H9 (cell line): ENCODE measurements around the gene C17orf107. TPM values are rescaled to one million over a fixed set of nuclear protein-coding genes. Genes with fewer than 3 reads are reported as not detected.
A peak's percentile ranks its signal among the peaks of the same experiment; 100 is the strongest.

Experiments used
- DNase-seq: peaks from one replicate; pipeline ENCODE4 v3.0.0-alpha.2; 2017
- H2AFZ ChIP-seq: one replicate; pipeline ENCODE4 v1.6.1; 2013; ENCODE audit warnings: mild to moderate bottlenecking, low read length, control low read depth, moderate library complexity
- H2AK5ac ChIP-seq: 2 replicates; pipeline ENCODE4 v1.6.1; 2013; ENCODE audit warnings: low read length, control low read depth, mixed read lengths; ENCODE audit not compliant: insufficient read length
- H2BK120ac ChIP-seq: one replicate; pipeline ENCODE4 v1.6.1; 2013; ENCODE audit warnings: low read depth, mild to moderate bottlenecking, low read length, control low read depth, inconsistent platforms; ENCODE audit not compliant: poor library complexity, severe bottlenecking
- H2BK12ac ChIP-seq: 2 replicates; pipeline ENCODE4 v1.6.1; 2013; ENCODE audit warnings: low read length, control low read depth, mixed read lengths, low read depth; ENCODE audit not compliant: insufficient read length
- H2BK15ac ChIP-seq: 2 replicates; pipeline ENCODE4 v1.6.1; 2013; ENCODE audit warnings: low read depth, low read length, control low read depth
- H2BK20ac ChIP-seq: one replicate; pipeline ENCODE4 v1.6.1; 2013; ENCODE audit warnings: low read depth, mild to moderate bottlenecking, low read length, control low read depth, inconsistent platforms; ENCODE audit not compliant: poor library complexity, severe bottlenecking
- H2BK5ac ChIP-seq: 2 replicates; pipeline ENCODE4 v1.6.1; 2013; ENCODE audit warnings: low read length, control low read depth, mixed read lengths; ENCODE audit not compliant: insufficient read length
- H3K14ac ChIP-seq: 2 replicates; pipeline ENCODE4 v1.6.1; 2013; ENCODE audit warnings: low read length, control low read depth; ENCODE audit not compliant: insufficient read depth
- H3K18ac ChIP-seq: 2 replicates; pipeline ENCODE4 v1.6.1; 2013; ENCODE audit warnings: low read depth, mild to moderate bottlenecking, mixed read lengths, low read length, control low read depth; ENCODE audit not compliant: insufficient read length
- H3K23ac ChIP-seq: 2 replicates; pipeline ENCODE4 v1.6.1; 2013; ENCODE audit warnings: low read length, control low read depth, mixed read lengths, low read depth; ENCODE audit not compliant: insufficient read length
- H3K23me2 ChIP-seq: 2 replicates; pipeline ENCODE4 v1.6.1; 2013; ENCODE audit warnings: low read depth, mild to moderate bottlenecking, mixed read lengths, low read length, control low read depth; ENCODE audit not compliant: insufficient read length, poor library complexity, severe bottlenecking
- H3K27ac ChIP-seq: 2 replicates; pipeline ENCODE4 v1.5.1; 2013; ENCODE audit warnings: low read length, control low read depth, mixed read lengths, low read depth; ENCODE audit not compliant: insufficient read length
- H3K27me3 ChIP-seq: 2 replicates; pipeline ENCODE4 v1.6.1; 2013; ENCODE audit warnings: low read length, control low read depth, inconsistent platforms; ENCODE audit not compliant: insufficient read depth
- H3K4ac ChIP-seq: 2 replicates; pipeline ENCODE4 v1.6.1; 2013; ENCODE audit warnings: low read depth, mild to moderate bottlenecking, control low read depth, inconsistent platforms, low read length, moderate library complexity
- H3K4me1 ChIP-seq: 2 replicates; pipeline ENCODE4 v1.6.1; 2013; ENCODE audit warnings: low read length, control low read depth, inconsistent platforms; ENCODE audit not compliant: insufficient read depth
- H3K4me2 ChIP-seq: 2 replicates; pipeline ENCODE4 v1.6.1; 2013; ENCODE audit warnings: low read length, control low read depth, mixed read lengths; ENCODE audit not compliant: insufficient read length, insufficient read depth
- H3K56ac ChIP-seq: 2 replicates; pipeline ENCODE4 v1.6.1; 2013; ENCODE audit warnings: low read depth, mild to moderate bottlenecking, mixed read lengths, low read length, control low read depth; ENCODE audit not compliant: insufficient read length
- H3K79me1 ChIP-seq: 2 replicates; pipeline ENCODE4 v1.6.1; 2013; ENCODE audit warnings: low read depth, mild to moderate bottlenecking, moderate library complexity, low read length, control low read depth, inconsistent platforms; ENCODE audit not compliant: insufficient read depth, poor library complexity, severe bottlenecking
- H3K79me2 ChIP-seq: 2 replicates; pipeline ENCODE4 v1.6.1; 2013; ENCODE audit warnings: low read length, control low read depth, inconsistent platforms; ENCODE audit not compliant: insufficient read depth
- H3K9ac ChIP-seq: 2 replicates; pipeline ENCODE4 v1.6.1; 2013; ENCODE audit warnings: low read length, control low read depth, mixed read lengths; ENCODE audit not compliant: insufficient read length; ENCODE audit errors: extremely low read depth
- H3K9me3 ChIP-seq: one replicate; pipeline ENCODE4 v1.6.1; 2013; ENCODE audit warnings: low read depth, low read length, inconsistent platforms; ENCODE audit not compliant: control insufficient read depth
- H3T11ph ChIP-seq: one replicate; pipeline ENCODE4 v1.6.1; 2013; ENCODE audit warnings: mild to moderate bottlenecking, low read length, control low read depth, inconsistent platforms
- H4K20me1 ChIP-seq: one replicate; pipeline ENCODE4 v1.6.1; 2013; ENCODE audit not compliant: control insufficient read depth, insufficient read length, insufficient read depth
- H4K5ac ChIP-seq: 2 replicates; pipeline ENCODE4 v1.6.1; 2013; ENCODE audit warnings: low read depth, mild to moderate bottlenecking, mixed read lengths, low read length, control low read depth; ENCODE audit not compliant: insufficient read length
- H4K8ac ChIP-seq: replicated peaks from 2 replicates; pipeline ENCODE4 v1.6.1; 2013; ENCODE audit warnings: low read length, control low read depth, mixed read lengths, low read depth; ENCODE audit not compliant: insufficient read length
- H4K91ac ChIP-seq: 2 replicates; pipeline ENCODE4 v1.6.1; 2013; ENCODE audit warnings: low read depth, mild to moderate bottlenecking, moderate library complexity, mixed read lengths, low read length, control low read depth; ENCODE audit not compliant: insufficient read length
- H3K27ac Mint-ChIP-seq, 3 experiments: 2 replicates in 2 of 3; 3 replicates in 1 of 3; pipeline ENCODE4 v1.8.0; 2020 to 2021; ENCODE audit warnings: mixed read lengths in 3 of 3, mild to moderate bottlenecking in 1 of 3, moderate library complexity in 1 of 3
- H3K27me3 Mint-ChIP-seq: 2 replicates; pipeline ENCODE4 v1.8.0; 2021; ENCODE audit warnings: low read depth, mild to moderate bottlenecking, moderate library complexity, mixed read lengths
- H3K36me3 Mint-ChIP-seq, 3 experiments: 2 replicates in 2 of 3; 3 replicates in 1 of 3; pipeline ENCODE4 v1.8.0; 2020 to 2021; ENCODE audit warnings: low read depth in 3 of 3, mixed read lengths in 3 of 3; ENCODE audit not compliant: insufficient read depth in 1 of 3
- H3K4me1 Mint-ChIP-seq, 2 experiments: 2 replicates each; pipeline ENCODE4 v1.8.0; 2020; ENCODE audit warnings: mixed read lengths in 2 of 2
- H3K4me3 Mint-ChIP-seq, 2 experiments: 2 replicates in 1 of 2; 3 replicates in 1 of 2; pipeline ENCODE4 v1.8.0; 2020 to 2021; ENCODE audit warnings: mild to moderate bottlenecking in 2 of 2, mixed read lengths in 2 of 2, moderate library complexity in 1 of 2
- H3K9me3 Mint-ChIP-seq, 2 experiments: 2 replicates in 1 of 2; 3 replicates in 1 of 2; pipeline ENCODE4 v1.8.0; 2020; ENCODE audit warnings: mild to moderate bottlenecking in 2 of 2, mixed read lengths in 2 of 2, moderate library complexity in 1 of 2
- WGBS: extraction: QIAGEN DNeasy Blood & Tissue Kit; methylation state at CpG from one replicate; pipeline ENCODE4 v1.1.7; 2013; ENCODE audit warnings: missing lambda C conversion rate, low lambda C conversion rate, mixed read lengths; ENCODE audit not compliant: insufficient read length; ENCODE audit errors: extremely low coverage; 5-methylcytosine and 5-hydroxymethylcytosine counted together
- total RNA-seq: library from RNA; stranded (reverse); gene quantifications from 2 replicates; pipeline ENCODE4 v1.2.1, GENCODE V29; 2021
- TF ChIP-seq, protein P1 (sequence below): fragments of 200-600 bp; sonication (generic); conservative IDR thresholded peaks from 3 replicates; pipeline ENCODE4 v1.8.0; 2021; ENCODE audit warnings: antibody characterized with exemption, mild to moderate bottlenecking

C17orf107 gene
- total RNA-seq, 1 experiment from 2014 or later, result 4.4 TPM

DNA sequence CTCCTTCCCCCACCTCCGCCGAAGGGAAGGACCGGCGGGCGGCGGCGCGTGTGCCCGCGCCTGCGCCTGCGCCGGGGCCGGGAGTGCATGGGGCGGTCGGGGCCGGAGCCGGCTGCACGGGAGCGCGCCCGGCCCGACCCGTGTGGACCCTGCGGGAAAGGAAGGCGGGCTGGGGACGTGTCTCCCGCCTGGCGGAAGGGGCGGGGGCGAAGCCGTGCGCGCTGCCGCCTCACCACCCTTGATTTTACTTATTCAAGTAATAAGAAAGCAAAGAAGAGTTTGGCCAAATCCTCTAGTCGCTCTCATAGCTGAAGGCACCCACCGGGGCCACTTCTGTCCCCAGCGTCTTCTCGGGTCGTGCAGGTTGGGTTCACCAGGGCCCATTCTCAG lies 49.6 kb downstream of the C17orf107 start:
- Histone ChIP-seq H3K27me3 (no peaks in the 10 kb centered on the region), H4K91ac (no peak overlapping the region), H2BK12ac (no peak overlapping the region), H2AK5ac (no peak overlapping the region), H3K4me2 (peak overlapping the region; percentile 72), H3K14ac (no peak overlapping the region), H4K5ac (no peak overlapping the region), H3K9ac (peak overlapping the region; percentile 70), H2BK15ac (no peak overlapping the region), H3T11ph (no peak overlapping the region), H3K23me2 (peaks cover 23% of the 10 kb centered on the region), H3K79me2 (peaks cover 13% of the 10 kb centered on the region; the same call in 1 of the 2 replicates), H4K8ac (no peak overlapping the region), H3K56ac (no peak overlapping the region), H2BK20ac (no peak overlapping the region), H2BK5ac (no peak overlapping the region), H3K23ac (no peak overlapping the region), H3K27ac (peak overlapping the region; percentile 78), H2BK120ac (no peak overlapping the region), H3K18ac (no peak overlapping the region), H4K20me1 (no peaks in the 10 kb centered on the region), H3K4me1 (peaks cover 4% of the 10 kb centered on the region; the same call in 1 of the 2 replicates), H3K4ac (no peak overlapping the region), H2AFZ (no peak overlapping the region), H3K9me3 (no peaks in the 10 kb centered on the region), H3K79me1 (peaks cover 4% of the 10 kb centered on the region)
- H3K27ac Mint-ChIP-seq, result peak overlapping the region; percentile 98 to 100 (median 100)
- peaks cover 20 to 36% (median 31%) of the 10 kb centered on the region in 3 experiments for H3K36me3 Mint-ChIP-seq
- H3K27me3 Mint-ChIP-seq, result peaks cover 5% of the 10 kb centered on the region
- no CpG with 5 or more reads among the region's 40 CpGs for WGBS
- peaks cover 0 to 2% of the 10 kb centered on the region in 2 experiments; a peak in 2 of 5 replicates for H3K9me3 Mint-ChIP-seq
- peaks cover 43 to 44% of the 10 kb centered on the region in 2 experiments for H3K4me1 Mint-ChIP-seq
- H3K4me3 Mint-ChIP-seq, result peak overlapping the region; percentile 95 to 100
- DNase-seq, result peak; percentile 90
- TF ChIP-seq, protein P1, sequence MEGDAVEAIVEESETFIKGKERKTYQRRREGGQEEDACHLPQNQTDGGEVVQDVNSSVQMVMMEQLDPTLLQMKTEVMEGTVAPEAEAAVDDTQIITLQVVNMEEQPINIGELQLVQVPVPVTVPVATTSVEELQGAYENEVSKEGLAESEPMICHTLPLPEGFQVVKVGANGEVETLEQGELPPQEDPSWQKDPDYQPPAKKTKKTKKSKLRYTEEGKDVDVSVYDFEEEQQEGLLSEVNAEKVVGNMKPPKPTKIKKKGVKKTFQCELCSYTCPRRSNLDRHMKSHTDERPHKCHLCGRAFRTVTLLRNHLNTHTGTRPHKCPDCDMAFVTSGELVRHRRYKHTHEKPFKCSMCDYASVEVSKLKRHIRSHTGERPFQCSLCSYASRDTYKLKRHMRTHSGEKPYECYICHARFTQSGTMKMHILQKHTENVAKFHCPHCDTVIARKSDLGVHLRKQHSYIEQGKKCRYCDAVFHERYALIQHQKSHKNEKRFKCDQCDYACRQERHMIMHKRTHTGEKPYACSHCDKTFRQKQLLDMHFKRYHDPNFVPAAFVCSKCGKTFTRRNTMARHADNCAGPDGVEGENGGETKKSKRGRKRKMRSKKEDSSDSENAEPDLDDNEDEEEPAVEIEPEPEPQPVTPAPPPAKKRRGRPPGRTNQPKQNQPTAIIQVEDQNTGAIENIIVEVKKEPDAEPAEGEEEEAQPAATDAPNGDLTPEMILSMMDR, result no peak
